Esophagus muscularis mucosa (tissue), 3 donors: ENCODE data around the gene NIN.

ENCODE experiments used
- EP300 ChIP-seq: sonication (generic); formaldehyde crosslinking; IDR thresholded peaks from one replicate; pipeline ENCODE4 v1.6.1; 2017; ENCODE audit warnings: antibody characterized with exemption
- TF ChIP-seq, protein P1 (sequence below), 3 experiments: fragments of 200-600 bp in 2 of 3; fragments of 450-650 bp in 1 of 3; sonication (generic) in 2 of 3; IDR thresholded peaks; one replicate each; pipeline ENCODE4 v1.5.1; 2017 to 2019; ENCODE audit warnings: antibody characterized with exemption in 3 of 3, mild to moderate bottlenecking in 2 of 3, moderate library complexity in 1 of 3

- TF ChIP-seq, protein P1, sequence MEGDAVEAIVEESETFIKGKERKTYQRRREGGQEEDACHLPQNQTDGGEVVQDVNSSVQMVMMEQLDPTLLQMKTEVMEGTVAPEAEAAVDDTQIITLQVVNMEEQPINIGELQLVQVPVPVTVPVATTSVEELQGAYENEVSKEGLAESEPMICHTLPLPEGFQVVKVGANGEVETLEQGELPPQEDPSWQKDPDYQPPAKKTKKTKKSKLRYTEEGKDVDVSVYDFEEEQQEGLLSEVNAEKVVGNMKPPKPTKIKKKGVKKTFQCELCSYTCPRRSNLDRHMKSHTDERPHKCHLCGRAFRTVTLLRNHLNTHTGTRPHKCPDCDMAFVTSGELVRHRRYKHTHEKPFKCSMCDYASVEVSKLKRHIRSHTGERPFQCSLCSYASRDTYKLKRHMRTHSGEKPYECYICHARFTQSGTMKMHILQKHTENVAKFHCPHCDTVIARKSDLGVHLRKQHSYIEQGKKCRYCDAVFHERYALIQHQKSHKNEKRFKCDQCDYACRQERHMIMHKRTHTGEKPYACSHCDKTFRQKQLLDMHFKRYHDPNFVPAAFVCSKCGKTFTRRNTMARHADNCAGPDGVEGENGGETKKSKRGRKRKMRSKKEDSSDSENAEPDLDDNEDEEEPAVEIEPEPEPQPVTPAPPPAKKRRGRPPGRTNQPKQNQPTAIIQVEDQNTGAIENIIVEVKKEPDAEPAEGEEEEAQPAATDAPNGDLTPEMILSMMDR (IDR thresholded peaks at IDR 0.05), result no peak
- TF ChIP-seq EP300, result no peak
Observed at GRCh38 chr14:50766338-50766886, 64.5 kb downstream of the NIN start.
